ENCODE measurements around the gene POLR2H. TPM values are rescaled to one million over a fixed set of nuclear protein-coding genes. Genes with fewer than 3 reads are reported as not detected.

POLR2H gene
- total and polyA plus RNA-seq, 10 of the 15 experiments (the other 5 are each of a cell fraction or from before 2014, with no cell fraction given): 74.2 to 357 (median 143) TPM

DNA sequence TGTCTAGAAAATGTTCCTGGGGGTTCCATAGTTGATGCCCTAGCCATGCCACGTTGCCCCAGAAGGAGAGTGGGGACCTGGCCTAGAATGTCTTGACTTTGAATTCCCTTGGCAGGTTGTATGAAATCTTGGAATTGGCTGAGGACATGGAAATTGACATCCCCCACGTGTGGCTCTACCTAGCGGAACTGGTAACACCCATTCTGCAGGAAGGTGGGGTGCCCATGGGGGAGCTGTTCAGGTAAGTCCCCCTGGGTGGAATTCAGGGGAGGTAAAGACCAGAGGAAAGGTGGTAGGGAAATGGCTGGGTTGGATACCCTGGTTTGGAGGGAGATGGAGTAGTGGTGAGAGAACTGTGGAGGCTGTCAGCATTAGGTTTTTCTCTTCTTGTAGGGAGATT lies 33.0 kb upstream of the POLR2H start:
- ChIA-PET RAD21 (ENCODE audit: unreplicated experiment) (no interaction called here), CTCF (no interaction called here), SMC1A (ENCODE audit: uncharacterized antibody, unreplicated experiment) (no interaction called here), POLR2A (no interaction called here)
- DNase-seq (ENCODE audit: low read depth, low spot score) (no peak), FAIRE-seq (no peak), ATAC-seq (no peak)
- in situ Hi-C loops (cut with MboI): no loop called here
- H3K27me3 ChIP-seq (replicated peaks in 1 of 2; ENCODE audit: control insufficient read depth in 2 of 2, insufficient read depth in 2 of 2, low read length in 1 of 2): no peaks in the 10 kb centered on the region
- TF ChIP-seq HDAC2 (IDR thresholded peaks at IDR 0.05) (no peak), TAF1 (IDR thresholded peaks at IDR 0.05; ENCODE audit: borderline replicate concordance, low read depth, low read length) (no peak), NR2C2 (IDR thresholded peaks at IDR 0.05; ENCODE audit: borderline replicate concordance, control insufficient read depth, insufficient read length, low read depth) (no peak), MEF2B (IDR thresholded peaks at IDR 0.05; ENCODE audit: partially characterized antibody, poor library complexity, severe bottlenecking) (no peak), TCF7 (IDR thresholded peaks at IDR 0.05; ENCODE audit: borderline replicate concordance) (no peak), JUND (IDR thresholded peaks at IDR 0.05; ENCODE audit: low read depth, low read length) (no peak), SUPT20H (IDR thresholded peaks at IDR 0.05; ENCODE audit: borderline replicate concordance, control insufficient read depth, low read depth, low read length) (no peak), SIN3A (IDR thresholded peaks at IDR 0.05; ENCODE audit: low read depth, low read length) (no peak), MYC (IDR thresholded peaks at IDR 0.05; ENCODE audit: insufficient read depth, insufficient read length, insufficient replicate concordance, low read length, severe bottlenecking) (no peak), CHD2 (IDR thresholded peaks at IDR 0.05; ENCODE audit: borderline replicate concordance, low read depth, low read length) (no peak), SMARCA5 (IDR thresholded peaks at IDR 0.05) (no peak), RBBP5 (conservative IDR thresholded peaks at IDR 0.05) (no peak), SPI1 (IDR thresholded peaks at IDR 0.05; ENCODE audit: borderline replicate concordance, insufficient read depth, low read depth, low read length) (no peak)
- TF ChIP-seq, protein P1, sequence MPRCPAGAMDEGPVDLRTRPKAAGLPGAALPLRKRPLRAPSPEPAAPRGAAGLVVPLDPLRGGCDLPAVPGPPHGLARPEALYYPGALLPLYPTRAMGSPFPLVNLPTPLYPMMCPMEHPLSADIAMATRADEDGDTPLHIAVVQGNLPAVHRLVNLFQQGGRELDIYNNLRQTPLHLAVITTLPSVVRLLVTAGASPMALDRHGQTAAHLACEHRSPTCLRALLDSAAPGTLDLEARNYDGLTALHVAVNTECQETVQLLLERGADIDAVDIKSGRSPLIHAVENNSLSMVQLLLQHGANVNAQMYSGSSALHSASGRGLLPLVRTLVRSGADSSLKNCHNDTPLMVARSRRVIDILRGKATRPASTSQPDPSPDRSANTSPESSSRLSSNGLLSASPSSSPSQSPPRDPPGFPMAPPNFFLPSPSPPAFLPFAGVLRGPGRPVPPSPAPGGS (IDR thresholded peaks at IDR 0.05; ENCODE audit: borderline replicate concordance, insufficient read depth, low read depth, low read length, poor library complexity, severe bottlenecking): no peak
- H3K9me3 ChIP-seq (replicated peaks; ENCODE audit: control insufficient read depth, insufficient read depth, low read length): no peaks in the 10 kb centered on the region
- H3K36me3 ChIP-seq (ENCODE audit: control insufficient read depth in 2 of 2, insufficient read depth in 2 of 2, low read length in 1 of 2): peaks cover 58 to 74% of the 10 kb centered on the region in 2 experiments
- H3K4me2 ChIP-seq (ENCODE audit: control insufficient read depth, insufficient read depth): no peak overlapping the region
- no peaks in the 10 kb centered on the region; the same call in 1 of the 2 replicates for H3K79me2 ChIP-seq (ENCODE audit: control insufficient read depth, insufficient read depth, low read length)
- no peak overlapping the region for H2AFZ ChIP-seq (ENCODE audit: control insufficient read depth, low read depth, low read length)
- H3K4me1 ChIP-seq (ENCODE audit: control insufficient read depth, insufficient read depth, low read length): no peaks in the 10 kb centered on the region
- H3K27ac ChIP-seq (ENCODE audit: control insufficient read depth, insufficient read depth): no peak overlapping the region
- no TSS peak for BruUV-seq (replicated peaks)
- no peak overlapping the region for H3K4me3 ChIP-seq
- H3K9ac ChIP-seq (ENCODE audit: control insufficient read depth, insufficient read depth, low read length): no peak overlapping the region
- intact Hi-C loops (cut with micrococcal nuclease; ENCODE audit: unreplicated experiment): no loop called here
- 30% methylated on average over 3 of the region's 3 CpGs for WGBS (ENCODE audit: insufficient coverage, insufficient replicate concordance, low lambda C conversion rate, missing lambda C conversion rate)
- no peaks in the 10 kb centered on the region; the same call in 1 of the 2 replicates for H4K20me1 ChIP-seq (ENCODE audit: control insufficient read depth, insufficient read depth)

Measured in GM12878 (cell line).